HepG2 (cell line): ENCODE measurements around the gene AHSG. TPM values are rescaled to one million over a fixed set of nuclear protein-coding genes. Genes with fewer than 3 reads are reported as not detected.

Experiments
- AKNA ChIP-seq: sonication (generic); formaldehyde crosslinking; IDR thresholded peaks from 2 replicates; pipeline ENCODE4 v1.4.0; 2020; ENCODE audit warnings: missing genetic modification reagents, borderline replicate concordance
- ARID2 ChIP-seq: sonication (generic); formaldehyde crosslinking; IDR thresholded peaks from 2 replicates; pipeline ENCODE4 v1.8.1; 2022; ENCODE audit warnings: mild to moderate bottlenecking, missing genetic modification reagents, borderline replicate concordance
- ASH2L ChIP-seq: fragments of 300-600, 200-600 bp; sonication (generic); IDR thresholded peaks from 2 replicates; pipeline ENCODE4 v1.7.0; 2017; ENCODE audit warnings: low read depth, mild to moderate bottlenecking, moderate library complexity, mixed read lengths, low read length; ENCODE audit not compliant: insufficient read length
- CHCHD3 ChIP-seq: sonication (generic); formaldehyde crosslinking; IDR thresholded peaks from 2 replicates; pipeline ENCODE4 v1.8.0; 2022; ENCODE audit warnings: mild to moderate bottlenecking, missing genetic modification reagents, moderate library complexity
- ELF3 ChIP-seq: IDR thresholded peaks from 2 replicates; pipeline ENCODE4 v1.6.1; 2016; ENCODE audit warnings: missing genetic modification reagents, missing compliant biosample characterization
- ELK4 ChIP-seq: sonication (generic); formaldehyde crosslinking; IDR thresholded peaks from 2 replicates; pipeline ENCODE4 v1.9.0; 2021; ENCODE audit warnings: missing genetic modification reagents, borderline replicate concordance
- FIP1L1 ChIP-seq: fragments of 200-400 bp; formaldehyde crosslinking; IDR thresholded peaks from 2 replicates; pipeline ENCODE4 v1.6.1; 2018; ENCODE audit warnings: low read depth, mild to moderate bottlenecking, low read length, moderate library complexity, borderline replicate concordance; ENCODE audit not compliant: insufficient read depth
- GATAD2A ChIP-seq: IDR thresholded peaks from 2 replicates; pipeline ENCODE4 v1.6.1; 2016
- HDAC2 ChIP-seq: sonication (generic); formaldehyde crosslinking; IDR thresholded peaks from 2 replicates; pipeline ENCODE4 v1.4.0; 2020; ENCODE audit warnings: missing genetic modification reagents
- HDAC6 ChIP-seq: fragments of 200-600 bp; sonication (generic); IDR thresholded peaks from 2 replicates; pipeline ENCODE4 v1.7.0; 2017; ENCODE audit warnings: mild to moderate bottlenecking, antibody characterized with exemption, low read length, low read depth
- MTA3 ChIP-seq: sonication (generic); formaldehyde crosslinking; IDR thresholded peaks from 2 replicates; pipeline ENCODE4 v1.4.0; 2020; ENCODE audit warnings: missing genetic modification reagents
- MTERF4 ChIP-seq: sonication (generic); formaldehyde crosslinking; IDR thresholded peaks from 2 replicates; pipeline ENCODE4 v1.8.0; 2023; ENCODE audit warnings: mild to moderate bottlenecking, missing genetic modification reagents
- MXD4 ChIP-seq: IDR thresholded peaks from 2 replicates; pipeline ENCODE4 v1.6.1; 2016; ENCODE audit warnings: mild to moderate bottlenecking, missing biosample characterization, missing genetic modification reagents
- PHF20 ChIP-seq: sonication (generic); formaldehyde crosslinking; IDR thresholded peaks from 2 replicates; pipeline ENCODE4 v1.5.0; 2020; ENCODE audit warnings: mild to moderate bottlenecking, missing genetic modification reagents
- RBM39 ChIP-seq: fragments of 200-400 bp; formaldehyde crosslinking; IDR thresholded peaks from one replicate; pipeline ENCODE4 v1.6.1; 2018; ENCODE audit warnings: antibody characterized with exemption, mild to moderate bottlenecking, low read depth, low read length; ENCODE audit not compliant: poor library complexity, severe bottlenecking
- RFX5 ChIP-seq: IDR thresholded peaks from 2 replicates; pipeline ENCODE4 v1.6.1; 2011; ENCODE audit warnings: low read depth, low read length, improper control_type of control experiment
- SKI ChIP-seq: fragments of 450-650 bp; IDR thresholded peaks from one replicate; pipeline ENCODE4 v1.6.1; 2018; ENCODE audit warnings: mild to moderate bottlenecking; ENCODE audit not compliant: partially characterized antibody
- XBP1 ChIP-seq: sonication (generic); formaldehyde crosslinking; IDR thresholded peaks from 2 replicates; pipeline ENCODE4 v1.5.0; 2020; ENCODE audit warnings: missing genetic modification reagents
- ZFP41 ChIP-seq: sonication (generic); formaldehyde crosslinking; IDR thresholded peaks from 2 replicates; pipeline ENCODE4 v1.4.0; 2020; ENCODE audit warnings: mild to moderate bottlenecking, missing genetic modification reagents, borderline replicate concordance
- ZNF124 ChIP-seq: sonication (generic); formaldehyde crosslinking; IDR thresholded peaks from 2 replicates; pipeline ENCODE4 v1.4.0; 2020; ENCODE audit warnings: missing genetic modification reagents
- ZNF329 ChIP-seq: sonication (generic); formaldehyde crosslinking; IDR thresholded peaks from 2 replicates; pipeline ENCODE4 v1.9.0; 2021; ENCODE audit warnings: low read depth, mild to moderate bottlenecking, missing genetic modification reagents
- ZNF546 ChIP-seq: sonication (generic); formaldehyde crosslinking; conservative IDR thresholded peaks from 2 replicates; pipeline ENCODE4 v1.8.1; 2023; ENCODE audit warnings: mild to moderate bottlenecking, missing genetic modification reagents
- ZNF549 ChIP-seq: sonication (generic); formaldehyde crosslinking; IDR thresholded peaks from 2 replicates; pipeline ENCODE4 v1.5.0; 2020; ENCODE audit warnings: missing genetic modification reagents
- ZNF572 ChIP-seq: sonication (generic); formaldehyde crosslinking; IDR thresholded peaks from 2 replicates; pipeline ENCODE4 v1.5.1; 2020; ENCODE audit warnings: mild to moderate bottlenecking, missing genetic modification reagents
- ZNF790 ChIP-seq: sonication (generic); formaldehyde crosslinking; IDR thresholded peaks from 2 replicates; pipeline ENCODE4 v1.8.0; 2022; ENCODE audit warnings: missing genetic modification reagents, mild to moderate bottlenecking, borderline replicate concordance
- polyA plus RNA-seq, 8 experiments: library from polyadenylated mRNA; depleted of rRNA in 3 of 8; stranded (reverse) in 7 of 8; unstranded in 1 of 8; fragments of >200 nt; fragmentation: Illumina TruSeq in 4 of 8; extraction: Trizol in 4 of 8; gene quantifications; 2 replicates each; pipeline versions ENCODE4 v1.2.1 to v1.2.3, GENCODE V29; 2011 to 2016; ENCODE audit warnings: low read depth in 4 of 8, missing spikeins in 1 of 8, mixed read lengths in 1 of 8; ENCODE audit not compliant: insufficient read depth in 1 of 8
- total RNA-seq, 5 experiments: library from RNA; depleted of rRNA; stranded (reverse); fragments of >200 nt; fragmentation: Illumina TruSeq; extraction: Trizol; gene quantifications; 2 replicates each; pipeline ENCODE4 v1.2.3, GENCODE V29; 2016; ENCODE audit warnings: low read depth in 1 of 5

The AHSG gene
- total and polyA plus RNA-seq, 2 of the 13 experiments (the other 11 are each of a cell fraction or from before 2014, with no cell fraction given) = 2,043 to 19,152 TPM

- TF ChIP-seq ZNF549 (CRISPR knock-in tag) (no peak), CHCHD3 (CRISPR knock-in tag) (no peak), ZNF124 (CRISPR knock-in tag) (peak; percentile 74; the same call in 1 of the 2 replicates), FIP1L1 (no peak), XBP1 (CRISPR knock-in tag) (no peak), RBM39 (no peak), ELK4 (CRISPR knock-in tag) (no peak), ZNF572 (CRISPR knock-in tag) (no peak), RFX5 (no peak), ZNF790 (CRISPR knock-in tag) (no peak), ZNF329 (CRISPR knock-in tag) (no peak), SKI (peak; percentile 41), PHF20 (CRISPR knock-in tag) (no peak), GATAD2A (CRISPR knock-in tag) (peak; percentile 97), ASH2L (peak; percentile 90), ELF3 (peak; percentile 83; the same call in 1 of the 2 replicates), MTA3 (CRISPR knock-in tag) (no peak), ZFP41 (CRISPR knock-in tag) (no peak), ZNF546 (CRISPR knock-in tag) (no peak), AKNA (CRISPR knock-in tag) (no peak), MTERF4 (CRISPR knock-in tag) (peak; percentile 53; the same call in 1 of the 2 replicates), MXD4 (0 out of 2 replicates have a peak, but pooled peaks have one; percentile 19), ARID2 (CRISPR knock-in tag) (no peak; the same call in 1 of the 2 replicates), HDAC2 (CRISPR knock-in tag) (peak; percentile 91), HDAC6 (no peak)
Measured at GRCh38 chr3:186599142-186599784, 13.6 kb upstream of the AHSG start (continued).
